Measurements from ENCODE around the gene ZNF217.

DNA sequence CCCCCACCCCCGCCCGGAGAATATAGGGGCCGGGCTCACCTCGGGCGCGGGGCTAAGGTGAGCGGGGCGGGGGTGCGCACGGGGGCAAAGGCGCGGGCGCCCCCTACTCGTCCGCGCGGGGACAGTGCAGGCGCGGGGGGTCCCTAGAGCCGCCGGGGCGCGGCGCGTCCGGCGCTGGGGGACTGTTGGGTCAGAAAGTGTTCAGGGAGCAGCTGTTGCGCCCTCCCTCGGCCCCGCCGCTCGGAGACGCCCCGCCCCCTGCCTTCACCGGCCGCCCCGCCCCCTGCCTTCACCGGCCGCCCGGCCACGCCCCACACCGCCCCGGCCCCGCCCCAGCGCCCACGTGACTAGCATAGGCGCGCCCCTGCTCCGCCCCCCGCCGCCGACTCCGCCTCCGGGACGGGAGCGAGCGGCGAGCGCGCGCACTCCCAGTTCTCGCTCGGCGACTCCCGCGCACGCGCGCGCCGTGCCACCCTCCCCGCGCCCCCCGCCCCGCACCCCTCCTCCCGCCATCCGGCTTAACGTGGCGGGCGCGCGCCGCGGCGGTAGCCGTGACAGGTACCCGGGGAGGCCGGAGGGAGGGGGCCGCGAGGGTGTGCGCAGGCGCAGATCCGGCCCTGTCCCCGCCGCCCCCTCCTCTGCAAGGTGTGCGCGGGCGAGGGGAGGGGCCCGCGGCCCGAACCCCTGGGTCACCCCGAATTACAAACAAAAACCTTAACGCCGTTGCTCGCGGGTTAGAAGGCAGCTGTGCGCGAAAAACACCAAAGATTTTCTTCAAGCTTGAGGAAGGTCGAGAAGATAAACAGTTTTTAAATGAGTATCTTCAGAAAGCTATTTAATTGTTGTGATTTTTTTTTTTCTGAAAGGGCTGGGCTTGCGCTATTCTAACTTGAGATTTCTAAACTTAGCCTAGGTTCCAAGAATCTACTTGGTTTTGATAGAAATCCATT, 704 bp upstream of the ZNF217 start:
- TF ChIP-seq, protein P1, sequence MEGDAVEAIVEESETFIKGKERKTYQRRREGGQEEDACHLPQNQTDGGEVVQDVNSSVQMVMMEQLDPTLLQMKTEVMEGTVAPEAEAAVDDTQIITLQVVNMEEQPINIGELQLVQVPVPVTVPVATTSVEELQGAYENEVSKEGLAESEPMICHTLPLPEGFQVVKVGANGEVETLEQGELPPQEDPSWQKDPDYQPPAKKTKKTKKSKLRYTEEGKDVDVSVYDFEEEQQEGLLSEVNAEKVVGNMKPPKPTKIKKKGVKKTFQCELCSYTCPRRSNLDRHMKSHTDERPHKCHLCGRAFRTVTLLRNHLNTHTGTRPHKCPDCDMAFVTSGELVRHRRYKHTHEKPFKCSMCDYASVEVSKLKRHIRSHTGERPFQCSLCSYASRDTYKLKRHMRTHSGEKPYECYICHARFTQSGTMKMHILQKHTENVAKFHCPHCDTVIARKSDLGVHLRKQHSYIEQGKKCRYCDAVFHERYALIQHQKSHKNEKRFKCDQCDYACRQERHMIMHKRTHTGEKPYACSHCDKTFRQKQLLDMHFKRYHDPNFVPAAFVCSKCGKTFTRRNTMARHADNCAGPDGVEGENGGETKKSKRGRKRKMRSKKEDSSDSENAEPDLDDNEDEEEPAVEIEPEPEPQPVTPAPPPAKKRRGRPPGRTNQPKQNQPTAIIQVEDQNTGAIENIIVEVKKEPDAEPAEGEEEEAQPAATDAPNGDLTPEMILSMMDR (conservative IDR thresholded peaks at IDR 0.05) = no peak; the same call in 1 of the 2 replicates
- TF ChIP-seq ZFX (IDR thresholded peaks at IDR 0.05) = no peak

Data from C4-2B (cell line).